ENCODE measurements around the gene DGLUCY. TPM values are rescaled to one million over a fixed set of nuclear protein-coding genes. Genes with fewer than 3 reads are reported as not detected.

DGLUCY gene
- total and polyA plus RNA-seq, 2 of the 13 experiments (the other 11 are each of a cell fraction or from before 2014, with no cell fraction given) = 14.8 to 36.3 TPM

DNA sequence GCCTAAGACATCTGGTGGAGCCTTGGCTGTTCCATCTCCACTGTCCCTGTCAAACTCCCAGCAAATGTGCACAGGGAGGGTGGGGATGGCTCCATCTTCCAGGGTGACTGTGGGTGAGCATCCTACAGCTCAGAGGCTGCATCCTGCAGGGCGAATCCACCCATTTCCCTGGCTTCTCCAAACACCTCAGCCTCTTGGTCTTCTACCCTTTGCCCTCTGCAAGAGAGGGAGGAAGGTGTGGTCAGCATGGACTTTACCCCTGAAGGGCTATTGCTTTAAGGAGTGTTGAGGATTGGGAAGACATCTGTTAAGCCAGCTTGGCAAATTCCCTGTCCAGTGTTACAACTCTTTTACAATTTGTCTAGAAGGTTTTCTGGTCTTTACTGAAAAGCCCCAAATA is 23.1 kb upstream of the DGLUCY start:
- no peak overlapping the region for H3K4me3 ChIP-seq (replicated peaks in 1 of 3; ENCODE audit: insufficient read depth in 1 of 3, low read depth in 2 of 3, low read length in 3 of 3)
- no peaks in the 10 kb centered on the region for H3K9me3 ChIP-seq (ENCODE audit: low read length)
- ATAC-seq = no peak
- no peaks in the 10 kb centered on the region for H3K36me3 ChIP-seq (replicated peaks in 1 of 2; ENCODE audit: control insufficient read depth in 1 of 2, insufficient read depth in 2 of 2, low read length in 2 of 2)
- in situ Hi-C loops (cut with HindIII; ENCODE audit: extremely low pct_ligation_motif_present, low pct_unique_long_range_greater_than_20kb) = no loop called here
- H2AFZ ChIP-seq (ENCODE audit: low read length) = no peak overlapping the region
- H3K27ac ChIP-seq (ENCODE audit: extremely low read length, insufficient read depth, low read length) = no peak overlapping the region
- intact Hi-C loops (cut with micrococcal nuclease; ENCODE audit: unreplicated experiment) = no loop called here
- POLR2A ChIA-PET = no interaction called here
- no peaks in the 10 kb centered on the region for H3K4me1 ChIP-seq (ENCODE audit: insufficient read depth, low read length)
- no peak for TF ChIP-seq HCFC1 (IDR thresholded peaks at IDR 0.05; ENCODE audit: low read depth, low read length)
- no peak for TF ChIP-seq RFXANK (CRISPR knock-in tag; IDR thresholded peaks at IDR 0.05)
- TF ChIP-seq, protein P1, sequence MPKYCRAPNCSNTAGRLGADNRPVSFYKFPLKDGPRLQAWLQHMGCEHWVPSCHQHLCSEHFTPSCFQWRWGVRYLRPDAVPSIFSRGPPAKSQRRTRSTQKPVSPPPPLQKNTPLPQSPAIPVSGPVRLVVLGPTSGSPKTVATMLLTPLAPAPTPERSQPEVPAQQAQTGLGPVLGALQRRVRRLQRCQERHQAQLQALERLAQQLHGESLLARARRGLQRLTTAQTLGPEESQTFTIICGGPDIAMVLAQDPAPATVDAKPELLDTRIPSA (CRISPR knock-in tag; IDR thresholded peaks at IDR 0.05; ENCODE audit: borderline replicate concordance) = no peak
- TF ChIP-seq MAFG (CRISPR knock-in tag; IDR thresholded peaks at IDR 0.05) = no peak
- TF ChIP-seq, protein P2, sequence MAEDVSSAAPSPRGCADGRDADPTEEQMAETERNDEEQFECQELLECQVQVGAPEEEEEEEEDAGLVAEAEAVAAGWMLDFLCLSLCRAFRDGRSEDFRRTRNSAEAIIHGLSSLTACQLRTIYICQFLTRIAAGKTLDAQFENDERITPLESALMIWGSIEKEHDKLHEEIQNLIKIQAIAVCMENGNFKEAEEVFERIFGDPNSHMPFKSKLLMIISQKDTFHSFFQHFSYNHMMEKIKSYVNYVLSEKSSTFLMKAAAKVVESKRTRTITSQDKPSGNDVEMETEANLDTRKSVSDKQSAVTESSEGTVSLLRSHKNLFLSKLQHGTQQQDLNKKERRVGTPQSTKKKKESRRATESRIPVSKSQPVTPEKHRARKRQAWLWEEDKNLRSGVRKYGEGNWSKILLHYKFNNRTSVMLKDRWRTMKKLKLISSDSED (CRISPR knock-in tag; IDR thresholded peaks at IDR 0.05) = no peak
- no peak for TF ChIP-seq TBX3 (IDR thresholded peaks at IDR 0.05; ENCODE audit: borderline replicate concordance)
- TF ChIP-seq, protein P3, sequence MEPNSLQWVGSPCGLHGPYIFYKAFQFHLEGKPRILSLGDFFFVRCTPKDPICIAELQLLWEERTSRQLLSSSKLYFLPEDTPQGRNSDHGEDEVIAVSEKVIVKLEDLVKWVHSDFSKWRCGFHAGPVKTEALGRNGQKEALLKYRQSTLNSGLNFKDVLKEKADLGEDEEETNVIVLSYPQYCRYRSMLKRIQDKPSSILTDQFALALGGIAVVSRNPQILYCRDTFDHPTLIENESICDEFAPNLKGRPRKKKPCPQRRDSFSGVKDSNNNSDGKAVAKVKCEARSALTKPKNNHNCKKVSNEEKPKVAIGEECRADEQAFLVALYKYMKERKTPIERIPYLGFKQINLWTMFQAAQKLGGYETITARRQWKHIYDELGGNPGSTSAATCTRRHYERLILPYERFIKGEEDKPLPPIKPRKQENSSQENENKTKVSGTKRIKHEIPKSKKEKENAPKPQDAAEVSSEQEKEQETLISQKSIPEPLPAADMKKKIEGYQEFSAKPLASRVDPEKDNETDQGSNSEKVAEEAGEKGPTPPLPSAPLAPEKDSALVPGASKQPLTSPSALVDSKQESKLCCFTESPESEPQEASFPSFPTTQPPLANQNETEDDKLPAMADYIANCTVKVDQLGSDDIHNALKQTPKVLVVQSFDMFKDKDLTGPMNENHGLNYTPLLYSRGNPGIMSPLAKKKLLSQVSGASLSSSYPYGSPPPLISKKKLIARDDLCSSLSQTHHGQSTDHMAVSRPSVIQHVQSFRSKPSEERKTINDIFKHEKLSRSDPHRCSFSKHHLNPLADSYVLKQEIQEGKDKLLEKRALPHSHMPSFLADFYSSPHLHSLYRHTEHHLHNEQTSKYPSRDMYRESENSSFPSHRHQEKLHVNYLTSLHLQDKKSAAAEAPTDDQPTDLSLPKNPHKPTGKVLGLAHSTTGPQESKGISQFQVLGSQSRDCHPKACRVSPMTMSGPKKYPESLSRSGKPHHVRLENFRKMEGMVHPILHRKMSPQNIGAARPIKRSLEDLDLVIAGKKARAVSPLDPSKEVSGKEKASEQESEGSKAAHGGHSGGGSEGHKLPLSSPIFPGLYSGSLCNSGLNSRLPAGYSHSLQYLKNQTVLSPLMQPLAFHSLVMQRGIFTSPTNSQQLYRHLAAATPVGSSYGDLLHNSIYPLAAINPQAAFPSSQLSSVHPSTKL (CRISPR knock-in tag; IDR thresholded peaks at IDR 0.05) = no peak
- no peak for TF ChIP-seq ZNF207 (IDR thresholded peaks at IDR 0.05; ENCODE audit: borderline replicate concordance)
- TF ChIP-seq ZNF546 (CRISPR knock-in tag; conservative IDR thresholded peaks at IDR 0.05) = no peak
- TF ChIP-seq ZNF543 (CRISPR knock-in tag; IDR thresholded peaks at IDR 0.05) = no peak
- TF ChIP-seq SMC3 (IDR thresholded peaks at IDR 0.05; ENCODE audit: low read length) = no peak
- no peak for TF ChIP-seq JUNB (CRISPR knock-in tag; IDR thresholded peaks at IDR 0.05; ENCODE audit: borderline replicate concordance)
- TF ChIP-seq TAF1 (CRISPR knock-in tag; IDR thresholded peaks at IDR 0.05) = no peak
- no peak for TF ChIP-seq REL (CRISPR knock-in tag; conservative IDR thresholded peaks at IDR 0.05)
- TF ChIP-seq, protein P4, sequence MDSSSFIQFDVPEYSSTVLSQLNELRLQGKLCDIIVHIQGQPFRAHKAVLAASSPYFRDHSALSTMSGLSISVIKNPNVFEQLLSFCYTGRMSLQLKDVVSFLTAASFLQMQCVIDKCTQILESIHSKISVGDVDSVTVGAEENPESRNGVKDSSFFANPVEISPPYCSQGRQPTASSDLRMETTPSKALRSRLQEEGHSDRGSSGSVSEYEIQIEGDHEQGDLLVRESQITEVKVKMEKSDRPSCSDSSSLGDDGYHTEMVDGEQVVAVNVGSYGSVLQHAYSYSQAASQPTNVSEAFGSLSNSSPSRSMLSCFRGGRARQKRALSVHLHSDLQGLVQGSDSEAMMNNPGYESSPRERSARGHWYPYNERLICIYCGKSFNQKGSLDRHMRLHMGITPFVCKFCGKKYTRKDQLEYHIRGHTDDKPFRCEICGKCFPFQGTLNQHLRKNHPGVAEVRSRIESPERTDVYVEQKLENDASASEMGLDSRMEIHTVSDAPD (CRISPR knock-in tag; IDR thresholded peaks at IDR 0.05) = no peak
- TF ChIP-seq ZFP36L1 (CRISPR knock-in tag; IDR thresholded peaks at IDR 0.05) = no peak
- no peak for TF ChIP-seq ZNF292 (CRISPR knock-in tag; IDR thresholded peaks at IDR 0.05; ENCODE audit: borderline replicate concordance, low read depth)
- FAIRE-seq = no peak
- no peak for DNase-seq (ENCODE audit: low spot score)
- H3K4me2 ChIP-seq (ENCODE audit: low read depth, low read length) = no peak overlapping the region
- H3K27me3 ChIP-seq (ENCODE audit: control insufficient read depth in 1 of 2, insufficient read depth in 2 of 2, low read length in 2 of 2) = no peaks in the 10 kb centered on the region; a peak in 1 of 5 replicates
- no peak overlapping the region for H3K9ac ChIP-seq (ENCODE audit: insufficient read depth, low read depth, low read length)
- no TSS peak for BruUV-seq (replicated peaks)
- no peaks in the 10 kb centered on the region for H4K20me1 ChIP-seq (ENCODE audit: insufficient read depth, low read length)
- H3K79me2 ChIP-seq (ENCODE audit: insufficient read depth, low read length) = no peaks in the 10 kb centered on the region
- 20% methylated on average over 1 of the region's 1 CpG for WGBS (ENCODE audit: low lambda C conversion rate)
- CTCF ChIA-PET (ENCODE audit: low intra/inter-chr PET ratio, low total read pairs) = no interaction called here

All from HepG2 (cell line).